ENCODE data around the gene CHCHD6.
A peak's percentile ranks its signal among the peaks of the same experiment; 100 is the strongest.

Gene CHCHD6

GRCh38 chr3:126998728-126999127, 294.7 kb downstream of the CHCHD6 start:
- no peak for DNase-seq

GRCh38 chr3:126999383-126999782, 295.3 kb downstream of the CHCHD6 start:
- DNase-seq: no peak

- no peak for DNase-seq
These were observed 296.1 kb downstream of the CHCHD6 start for GRCh38 chr3:127000119-127000518.

GRCh38 chr3:127000761-127001160, 296.7 kb downstream of the CHCHD6 start:
- DNase-seq: no peak

GRCh38 chr3:127001486-127002194, 297.6 kb downstream of the CHCHD6 start:
- DNase-seq: no peak

GRCh38 chr3:127002195-127003174, 298.4 kb downstream of the CHCHD6 start:
- peak in 1 of 2 donors; percentile 25 for DNase-seq

- DNase-seq: no peak
These were observed 299.1 kb downstream of the CHCHD6 start for GRCh38 chr3:127003175-127003555.

- DNase-seq: no peak
These were observed 299.7 kb downstream of the CHCHD6 start for GRCh38 chr3:127003601-127004280.

GRCh38 chr3:127004641-127005397, 300.8 kb downstream of the CHCHD6 start:
- DNase-seq: no peak

- no peak for DNase-seq
These were observed 301.9 kb downstream of the CHCHD6 start for GRCh38 chr3:127005864-127006500.

- no peak for DNase-seq
These were observed 302.9 kb downstream of the CHCHD6 start for GRCh38 chr3:127006781-127007436.

GRCh38 chr3:127008236-127008635, 304.2 kb downstream of the CHCHD6 start:
- DNase-seq: no peak

GRCh38 chr3:127009531-127009930, 305.5 kb downstream of the CHCHD6 start:
- DNase-seq: no peak

Data from bone marrow (tissue), 2 donors.